Measurements from ENCODE around the gene DIP2A. TPM values are rescaled to one million over a fixed set of nuclear protein-coding genes. Genes with fewer than 3 reads are reported as not detected.

Gene DIP2A
- polyA plus RNA-seq, 1 donor from 2014 or later: 45.0 TPM

- TF ChIP-seq MXI1 (conservative IDR thresholded peaks at IDR 0.05; ENCODE audit: poor library complexity, severe bottlenecking) (no peak), EP300 (conservative IDR thresholded peaks at IDR 0.05; ENCODE audit: poor library complexity, severe bottlenecking) (peak; percentile 85), POLR2AphosphoS5 (IDR thresholded peaks at IDR 0.05) (peak; percentile 91)
- no peak overlapping the region for H3K9ac ChIP-seq (ENCODE audit: low read length)
- no peaks in the 10 kb centered on the region for H3F3A ChIP-seq (ENCODE audit: insufficient read depth, low read length, poor library complexity, severe bottlenecking)
- no peaks in the 10 kb centered on the region for H3K79me2 ChIP-seq (replicated peaks; ENCODE audit: insufficient read depth, low read length)
- H3K27me3 ChIP-seq (ENCODE audit: insufficient read depth, low read depth, low read length): no peaks in the 10 kb centered on the region
- no peak overlapping the region for H2AFZ ChIP-seq (ENCODE audit: low read depth, low read length)
- H3K9me3 ChIP-seq (ENCODE audit: low read length): no peaks in the 10 kb centered on the region
- H4K20me1 ChIP-seq (ENCODE audit: insufficient read depth): no peaks in the 10 kb centered on the region
- peaks cover 11% of the 10 kb centered on the region for H3K36me3 ChIP-seq (ENCODE audit: insufficient read depth, low read length)
- no peak overlapping the region for H3K4me2 ChIP-seq (ENCODE audit: low read length)
- H3K4me3 ChIP-seq (ENCODE audit: low read length): peak overlapping the region; percentile 50
- no peaks in the 10 kb centered on the region for H3K9me2 ChIP-seq (ENCODE audit: insufficient read depth, low read length)
- peak overlapping the region; percentile 49 for H3K27ac ChIP-seq (ENCODE audit: low read length)
Observed at GRCh38 chr21:46564391-46564790, 105.7 kb downstream of the DIP2A start.

GRCh38 chr21:46567348-46567747 lies 108.7 kb downstream of the DIP2A start:
- H3F3A ChIP-seq (ENCODE audit: insufficient read depth, low read length, poor library complexity, severe bottlenecking): no peaks in the 10 kb centered on the region
- no peak overlapping the region for H3K4me2 ChIP-seq (ENCODE audit: low read length)
- peaks cover 16% of the 10 kb centered on the region for H3K36me3 ChIP-seq (ENCODE audit: insufficient read depth, low read length)

More at GRCh38 chr21:46567348-46567747, 108.7 kb downstream of the DIP2A start:
- no peaks in the 10 kb centered on the region for H4K20me1 ChIP-seq (ENCODE audit: insufficient read depth)
- H3K9me3 ChIP-seq (ENCODE audit: low read length): peaks cover under 1% of the 10 kb centered on the region
- no peak overlapping the region for H3K27ac ChIP-seq (ENCODE audit: low read length)
- H3K9ac ChIP-seq (ENCODE audit: low read length): no peak overlapping the region
- no peak overlapping the region for H2AFZ ChIP-seq (ENCODE audit: low read depth, low read length)
- no peak for TF ChIP-seq CTCF (IDR thresholded peaks at IDR 0.05; ENCODE audit: poor library complexity, severe bottlenecking)
- TF ChIP-seq MXI1 (conservative IDR thresholded peaks at IDR 0.05; ENCODE audit: poor library complexity, severe bottlenecking): no peak
- no peak for TF ChIP-seq EZH2 (IDR thresholded peaks at IDR 0.05; ENCODE audit: borderline replicate concordance, insufficient read depth, low read length, poor library complexity, severe bottlenecking)
- TF ChIP-seq POLR2AphosphoS5 (IDR thresholded peaks at IDR 0.05): no peak
- TF ChIP-seq REST (IDR thresholded peaks at IDR 0.05; ENCODE audit: borderline replicate concordance): no peak
- TF ChIP-seq EP300 (conservative IDR thresholded peaks at IDR 0.05; ENCODE audit: poor library complexity, severe bottlenecking): no peak
- no peak for TF ChIP-seq TAF1 (IDR thresholded peaks at IDR 0.05; ENCODE audit: low read depth)
- no peak for TF ChIP-seq SMC3 (conservative IDR thresholded peaks at IDR 0.05; ENCODE audit: poor library complexity)
- TF ChIP-seq RAD21 (conservative IDR thresholded peaks at IDR 0.05): no peak
- no peaks in the 10 kb centered on the region for H3K9me2 ChIP-seq (ENCODE audit: insufficient read depth, low read length)
- H3K79me2 ChIP-seq (replicated peaks; ENCODE audit: insufficient read depth, low read length): no peaks in the 10 kb centered on the region
- H3K4me3 ChIP-seq (ENCODE audit: low read length): no peak overlapping the region
- no peaks in the 10 kb centered on the region for H3K27me3 ChIP-seq (ENCODE audit: insufficient read depth, low read depth, low read length)
